HG03520 (cell line): ENCODE data around the gene FLT1.

Source experiments
- ATAC-seq: cut with Tn5 transposase; IDR thresholded peaks from one replicate; pipeline ENCODE4 v1.9.1; 2021; ENCODE audit warnings: mild to moderate bottlenecking, moderate library complexity; ENCODE audit not compliant: unreplicated experiment

The FLT1 gene

DNA sequence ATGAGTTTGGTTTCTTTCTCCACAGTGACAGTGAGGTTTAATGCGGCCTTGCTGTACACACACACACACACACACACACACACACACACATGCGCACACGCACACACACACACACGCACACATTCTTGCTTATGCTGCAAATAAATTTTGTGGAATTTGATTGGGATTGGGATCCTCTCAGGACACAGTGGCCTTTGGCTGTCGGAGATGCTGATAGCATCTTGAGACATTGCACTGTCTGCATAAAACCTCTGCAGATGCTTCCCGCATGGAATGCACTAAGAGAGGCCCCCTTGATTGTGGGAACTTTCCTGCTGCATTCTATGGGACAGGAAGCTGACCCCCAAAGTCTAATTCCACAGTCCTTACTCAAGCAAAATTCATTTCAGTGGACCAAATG, 145.6 kb downstream of the FLT1 start:
- no peak for ATAC-seq

GRCh38 chr13:28347456-28348371, 147.2 kb downstream of the FLT1 start:
- no peak for ATAC-seq

- no peak for ATAC-seq
Measured at GRCh38 chr13:28346154-28346553, 148.8 kb downstream of the FLT1 start.

- ATAC-seq = no peak
Measured at GRCh38 chr13:28344163-28344562, 150.8 kb downstream of the FLT1 start.

- ATAC-seq = no peak
Measured at GRCh38 chr13:28342251-28342650, 152.7 kb downstream of the FLT1 start.

- no peak for ATAC-seq
Measured at GRCh38 chr13:28340272-28340793, 154.6 kb downstream of the FLT1 start.

DNA sequence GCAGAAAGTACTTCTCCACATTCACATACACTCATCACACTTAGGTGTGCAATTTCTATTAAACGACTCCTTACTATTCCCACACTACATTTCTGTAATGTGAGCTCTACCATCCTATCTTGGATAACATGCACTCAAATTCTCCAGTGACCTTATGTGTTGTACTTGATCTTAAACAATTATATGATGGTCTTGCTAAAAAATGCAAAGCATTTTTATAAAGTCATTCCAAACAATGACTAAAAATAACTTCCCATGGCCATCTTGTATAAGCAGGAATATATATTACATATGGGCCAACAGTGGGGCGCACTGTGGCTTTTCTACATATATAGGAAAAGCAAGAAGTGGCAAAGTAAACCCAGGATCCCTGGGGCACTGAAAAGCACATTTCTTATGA, 155.5 kb downstream of the FLT1 start:
- no peak for ATAC-seq

GRCh38 chr13:28338742-28339141, 156.2 kb downstream of the FLT1 start:
- no peak for ATAC-seq

GRCh38 chr13:28338006-28338574, 156.8 kb downstream of the FLT1 start:
- no peak for ATAC-seq

GRCh38 chr13:28337166-28338005, 157.5 kb downstream of the FLT1 start:
- no peak for ATAC-seq

- ATAC-seq = no peak
Measured at GRCh38 chr13:28336193-28336657, 158.7 kb downstream of the FLT1 start.

DNA sequence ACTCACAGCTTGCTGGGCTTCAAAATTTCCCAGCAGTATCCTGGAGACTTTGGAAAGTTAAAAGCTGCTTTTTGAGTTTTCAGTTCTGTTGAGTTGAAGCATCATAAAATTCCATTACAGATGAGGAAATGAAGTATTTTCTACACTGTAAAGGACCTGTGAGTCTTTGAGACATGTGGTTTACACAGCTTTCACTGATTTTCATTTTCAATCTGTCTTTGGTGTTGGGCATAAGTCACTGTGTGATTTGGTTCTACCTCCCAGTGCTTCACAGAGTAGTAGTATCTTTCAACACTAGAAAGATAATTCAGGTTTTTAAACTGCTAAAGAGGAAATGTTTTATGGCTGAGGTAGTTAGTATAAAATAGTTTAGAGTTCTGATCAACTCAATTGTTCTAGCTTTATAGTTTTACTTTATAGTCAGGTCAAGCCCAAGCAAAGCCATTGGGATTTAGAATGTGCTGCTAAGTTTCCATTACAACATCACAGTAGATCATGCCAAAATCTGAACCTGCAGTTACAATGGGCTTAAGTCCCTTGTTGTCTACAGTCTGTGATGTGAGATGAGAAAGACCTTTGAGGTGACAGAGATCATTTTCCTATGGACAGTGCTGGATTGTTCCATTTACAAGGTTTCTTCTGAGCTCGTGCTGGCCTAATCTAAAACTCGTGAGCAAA, 161.6 kb downstream of the FLT1 start:
- ATAC-seq = no peak

DNA sequence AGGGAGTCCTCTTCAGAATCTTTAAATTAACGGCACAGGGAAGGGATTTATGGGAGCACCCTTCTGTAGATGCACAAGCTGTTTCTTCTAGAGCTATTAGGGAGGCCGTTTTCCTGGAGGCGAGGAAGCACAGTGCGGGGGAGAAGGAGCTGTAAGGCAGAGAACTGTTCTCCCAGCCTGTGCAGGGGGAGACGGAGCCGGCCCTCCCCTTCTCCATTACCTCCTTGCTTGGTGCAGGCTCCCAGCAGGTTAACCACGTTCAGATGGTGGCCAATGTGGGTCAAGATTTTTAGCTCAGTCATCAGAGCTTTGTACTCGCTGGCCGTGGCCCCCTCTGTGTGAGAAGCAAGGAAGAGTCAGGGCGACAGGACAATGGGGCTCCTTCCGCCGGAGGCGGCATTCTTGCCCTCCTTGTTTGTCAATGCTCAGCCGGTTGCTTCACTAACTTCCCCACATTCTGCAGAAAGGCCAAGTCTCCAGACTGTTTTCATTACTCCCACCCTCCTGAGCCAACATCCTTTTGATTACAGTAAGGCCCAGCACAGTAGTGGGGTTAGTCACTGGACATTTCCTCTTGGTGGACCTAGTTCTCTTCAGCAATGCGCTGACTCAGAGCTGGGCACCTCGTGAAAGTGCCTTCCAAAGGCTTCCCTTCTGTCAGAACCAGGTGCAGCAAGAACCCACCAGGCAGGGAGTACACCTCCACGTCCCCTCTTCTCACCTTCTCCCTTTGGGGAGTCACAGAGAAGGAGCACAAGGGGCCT, 165.4 kb downstream of the FLT1 start:
- ATAC-seq = no peak

- no peak for ATAC-seq
Measured at GRCh38 chr13:28328271-28328607, 166.7 kb downstream of the FLT1 start.

- no peak for ATAC-seq
Measured at GRCh38 chr13:28327373-28328270, 167.3 kb downstream of the FLT1 start.

DNA sequence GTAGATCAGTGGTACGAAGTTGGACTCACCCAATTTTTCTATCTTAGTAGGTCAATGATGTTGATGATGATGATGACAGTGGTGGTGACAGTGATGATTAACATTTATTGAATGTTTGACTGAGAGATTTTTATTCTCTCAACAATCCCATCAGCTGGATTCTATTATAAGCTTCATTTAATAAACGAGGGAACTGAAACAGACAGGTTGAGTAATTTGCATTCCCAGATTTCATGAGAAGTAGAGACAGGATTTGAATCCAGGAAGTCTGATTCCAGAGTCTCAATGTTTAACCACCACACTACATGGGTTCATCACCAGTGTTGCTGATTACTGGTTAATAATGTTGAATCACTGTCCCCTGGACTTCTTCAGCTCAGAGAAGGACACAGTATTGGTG, 168.9 kb downstream of the FLT1 start:
- no peak for ATAC-seq

GRCh38 chr13:28325022-28325421, 169.9 kb downstream of the FLT1 start:
- no peak for ATAC-seq

GRCh38 chr13:28324181-28324789, 170.6 kb downstream of the FLT1 start:
- ATAC-seq = no peak
